WTC11 (cell line): ENCODE results near the gene ZNF506. TPM values are rescaled to one million over a fixed set of nuclear protein-coding genes. Genes with fewer than 3 reads are reported as not detected.

ENCODE experiments used
- CBFB ChIP-seq: sonication (generic); formaldehyde crosslinking; IDR thresholded peaks from 2 replicates; pipeline ENCODE4 v1.8.1; 2022; ENCODE audit warnings: mild to moderate bottlenecking, low read depth, missing genetic modification reagents
- CREB1 ChIP-seq: sonication (generic); formaldehyde crosslinking; IDR thresholded peaks from 2 replicates; pipeline ENCODE4 v1.8.0; 2023; ENCODE audit warnings: mild to moderate bottlenecking, missing genetic modification reagents
- FOXK1 ChIP-seq: sonication (generic); formaldehyde crosslinking; IDR thresholded peaks from 2 replicates; pipeline ENCODE4 v1.8.0; 2022; ENCODE audit warnings: mild to moderate bottlenecking, moderate library complexity, missing genetic modification reagents
- GRHL2 ChIP-seq: fragments of 250-450 bp; sonication (Bioruptor Pico); IDR thresholded peaks from 2 replicates; pipeline ENCODE4 v1.8.0; 2022; ENCODE audit warnings: mild to moderate bottlenecking, moderate library complexity; ENCODE audit not compliant: insufficient replicate concordance, severe bottlenecking
- MLX ChIP-seq: sonication (generic); formaldehyde crosslinking; IDR thresholded peaks from 2 replicates; pipeline ENCODE4 v1.8.1; 2023; ENCODE audit warnings: mild to moderate bottlenecking, missing genetic modification reagents, moderate library complexity
- PRDM15 ChIP-seq: sonication (generic); formaldehyde crosslinking; IDR thresholded peaks from 2 replicates; pipeline ENCODE4 v1.8.0; 2022; ENCODE audit warnings: missing genetic modification reagents
- PRRX2 ChIP-seq: fragments of 250-450 bp; sonication (Bioruptor Pico); IDR thresholded peaks from 2 replicates; pipeline ENCODE4 v1.8.0; 2021; ENCODE audit warnings: mild to moderate bottlenecking
- RELA ChIP-seq: sonication (generic); formaldehyde crosslinking; IDR thresholded peaks from 2 replicates; pipeline ENCODE4 v1.8.1; 2022; ENCODE audit warnings: missing genetic modification reagents, mild to moderate bottlenecking, borderline replicate concordance
- SP1 ChIP-seq: sonication (generic); formaldehyde crosslinking; conservative IDR thresholded peaks from 2 replicates; pipeline ENCODE4 v1.8.1; 2022; ENCODE audit warnings: missing genetic modification reagents
- ZNF121 ChIP-seq: sonication (generic); formaldehyde crosslinking; IDR thresholded peaks from 2 replicates; pipeline ENCODE4 v1.8.0; 2023; ENCODE audit warnings: missing genetic modification reagents
- ZNF671 ChIP-seq: fragments of 250-450 bp; sonication (Bioruptor Pico); IDR thresholded peaks from 2 replicates; pipeline ENCODE4 v1.8.0; 2021; ENCODE audit warnings: mild to moderate bottlenecking
- total RNA-seq: library from RNA; stranded (reverse); gene quantifications from 3 replicates; pipeline ENCODE4 v1.2.3, GENCODE V29; 2021
- TF ChIP-seq, protein P1 (sequence below): sonication (generic); formaldehyde crosslinking; conservative IDR thresholded peaks from 2 replicates; pipeline ENCODE4 v1.8.1; 2023; ENCODE audit warnings: mild to moderate bottlenecking, low read depth, missing genetic modification reagents, moderate library complexity
- TF ChIP-seq, protein P2 (sequence below): sonication (generic); formaldehyde crosslinking; IDR thresholded peaks from 2 replicates; pipeline ENCODE4 v1.8.1; 2023; ENCODE audit warnings: mild to moderate bottlenecking, missing genetic modification reagents, borderline replicate concordance
- TF ChIP-seq, protein P3 (sequence below): sonication (generic); formaldehyde crosslinking; IDR thresholded peaks from 2 replicates; pipeline ENCODE4 v1.8.1; 2022; ENCODE audit warnings: low read depth, missing genetic modification reagents, borderline replicate concordance
- TF ChIP-seq, protein P4 (sequence below): sonication (generic); formaldehyde crosslinking; IDR thresholded peaks from 2 replicates; pipeline ENCODE4 v1.8.1; 2023; ENCODE audit warnings: mild to moderate bottlenecking, moderate library complexity, missing genetic modification reagents
- TF ChIP-seq, protein P5 (sequence below): sonication (generic); formaldehyde crosslinking; IDR thresholded peaks from 2 replicates; pipeline ENCODE4 v1.8.0; 2022; ENCODE audit warnings: mild to moderate bottlenecking, missing genetic modification reagents
- TF ChIP-seq, protein P6 (sequence below): sonication (generic); formaldehyde crosslinking; IDR thresholded peaks from 2 replicates; pipeline ENCODE4 v1.8.0; 2022; ENCODE audit warnings: mild to moderate bottlenecking, missing genetic modification reagents

ZNF506 gene
- total RNA-seq, 1 experiment from 2014 or later, result 20.8 TPM

DNA sequence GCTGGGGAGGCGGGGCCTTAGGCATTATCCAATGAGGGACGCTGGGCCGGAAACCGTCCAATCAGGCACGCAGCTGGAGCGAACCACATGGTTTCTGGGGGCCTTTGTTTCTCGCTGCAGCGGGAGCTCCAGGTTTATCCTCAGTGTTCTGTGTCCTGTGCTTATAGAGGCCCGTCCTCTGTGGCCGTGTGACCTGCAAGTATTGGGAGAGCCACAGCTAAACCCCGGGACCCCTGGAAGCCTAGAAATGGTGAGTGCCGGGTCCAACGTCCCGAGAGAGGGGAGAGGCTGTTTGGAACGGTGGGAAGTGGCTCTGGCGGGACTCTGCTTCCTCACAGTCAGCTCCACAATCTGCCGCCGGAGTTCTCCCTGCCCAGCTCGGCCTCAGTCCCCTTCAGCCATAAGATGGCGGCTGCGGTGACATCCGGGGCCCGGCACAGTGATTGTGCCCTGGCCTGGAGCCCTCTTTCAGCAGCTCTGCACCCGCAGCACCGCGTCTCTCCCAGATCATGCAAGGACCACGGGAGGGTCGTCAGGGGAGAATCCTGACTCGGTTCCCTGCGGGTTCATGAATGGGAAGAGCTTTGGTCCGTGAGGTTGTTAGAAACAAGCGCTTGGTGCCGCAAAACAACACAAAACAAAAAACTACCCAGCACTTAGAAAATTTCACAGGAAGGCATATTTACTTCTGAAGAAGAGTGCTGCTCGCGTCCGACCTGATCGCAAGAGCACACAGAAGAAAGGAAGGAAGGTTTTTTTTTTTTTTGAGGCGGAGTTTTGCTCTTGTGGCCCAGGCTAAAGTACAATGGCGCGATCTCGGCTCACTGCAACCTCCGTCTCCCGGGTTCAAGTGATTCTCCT lies 44.4 kb upstream of the ZNF506 start, which contains the start of gene ZNF253 (continued):
- TF ChIP-seq PRDM15 (CRISPR knock-in tag), result peak; percentile 42
- TF ChIP-seq, protein P1, sequence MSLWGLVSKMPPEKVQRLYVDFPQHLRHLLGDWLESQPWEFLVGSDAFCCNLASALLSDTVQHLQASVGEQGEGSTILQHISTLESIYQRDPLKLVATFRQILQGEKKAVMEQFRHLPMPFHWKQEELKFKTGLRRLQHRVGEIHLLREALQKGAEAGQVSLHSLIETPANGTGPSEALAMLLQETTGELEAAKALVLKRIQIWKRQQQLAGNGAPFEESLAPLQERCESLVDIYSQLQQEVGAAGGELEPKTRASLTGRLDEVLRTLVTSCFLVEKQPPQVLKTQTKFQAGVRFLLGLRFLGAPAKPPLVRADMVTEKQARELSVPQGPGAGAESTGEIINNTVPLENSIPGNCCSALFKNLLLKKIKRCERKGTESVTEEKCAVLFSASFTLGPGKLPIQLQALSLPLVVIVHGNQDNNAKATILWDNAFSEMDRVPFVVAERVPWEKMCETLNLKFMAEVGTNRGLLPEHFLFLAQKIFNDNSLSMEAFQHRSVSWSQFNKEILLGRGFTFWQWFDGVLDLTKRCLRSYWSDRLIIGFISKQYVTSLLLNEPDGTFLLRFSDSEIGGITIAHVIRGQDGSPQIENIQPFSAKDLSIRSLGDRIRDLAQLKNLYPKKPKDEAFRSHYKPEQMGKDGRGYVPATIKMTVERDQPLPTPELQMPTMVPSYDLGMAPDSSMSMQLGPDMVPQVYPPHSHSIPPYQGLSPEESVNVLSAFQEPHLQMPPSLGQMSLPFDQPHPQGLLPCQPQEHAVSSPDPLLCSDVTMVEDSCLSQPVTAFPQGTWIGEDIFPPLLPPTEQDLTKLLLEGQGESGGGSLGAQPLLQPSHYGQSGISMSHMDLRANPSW (CRISPR knock-in tag), result no peak
- TF ChIP-seq, protein P2, sequence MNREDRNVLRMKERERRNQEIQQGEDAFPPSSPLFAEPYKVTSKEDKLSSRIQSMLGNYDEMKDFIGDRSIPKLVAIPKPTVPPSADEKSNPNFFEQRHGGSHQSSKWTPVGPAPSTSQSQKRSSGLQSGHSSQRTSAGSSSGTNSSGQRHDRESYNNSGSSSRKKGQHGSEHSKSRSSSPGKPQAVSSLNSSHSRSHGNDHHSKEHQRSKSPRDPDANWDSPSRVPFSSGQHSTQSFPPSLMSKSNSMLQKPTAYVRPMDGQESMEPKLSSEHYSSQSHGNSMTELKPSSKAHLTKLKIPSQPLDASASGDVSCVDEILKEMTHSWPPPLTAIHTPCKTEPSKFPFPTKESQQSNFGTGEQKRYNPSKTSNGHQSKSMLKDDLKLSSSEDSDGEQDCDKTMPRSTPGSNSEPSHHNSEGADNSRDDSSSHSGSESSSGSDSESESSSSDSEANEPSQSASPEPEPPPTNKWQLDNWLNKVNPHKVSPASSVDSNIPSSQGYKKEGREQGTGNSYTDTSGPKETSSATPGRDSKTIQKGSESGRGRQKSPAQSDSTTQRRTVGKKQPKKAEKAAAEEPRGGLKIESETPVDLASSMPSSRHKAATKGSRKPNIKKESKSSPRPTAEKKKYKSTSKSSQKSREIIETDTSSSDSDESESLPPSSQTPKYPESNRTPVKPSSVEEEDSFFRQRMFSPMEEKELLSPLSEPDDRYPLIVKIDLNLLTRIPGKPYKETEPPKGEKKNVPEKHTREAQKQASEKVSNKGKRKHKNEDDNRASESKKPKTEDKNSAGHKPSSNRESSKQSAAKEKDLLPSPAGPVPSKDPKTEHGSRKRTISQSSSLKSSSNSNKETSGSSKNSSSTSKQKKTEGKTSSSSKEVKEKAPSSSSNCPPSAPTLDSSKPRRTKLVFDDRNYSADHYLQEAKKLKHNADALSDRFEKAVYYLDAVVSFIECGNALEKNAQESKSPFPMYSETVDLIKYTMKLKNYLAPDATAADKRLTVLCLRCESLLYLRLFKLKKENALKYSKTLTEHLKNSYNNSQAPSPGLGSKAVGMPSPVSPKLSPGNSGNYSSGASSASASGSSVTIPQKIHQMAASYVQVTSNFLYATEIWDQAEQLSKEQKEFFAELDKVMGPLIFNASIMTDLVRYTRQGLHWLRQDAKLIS, result no peak
- TF ChIP-seq, protein P3, sequence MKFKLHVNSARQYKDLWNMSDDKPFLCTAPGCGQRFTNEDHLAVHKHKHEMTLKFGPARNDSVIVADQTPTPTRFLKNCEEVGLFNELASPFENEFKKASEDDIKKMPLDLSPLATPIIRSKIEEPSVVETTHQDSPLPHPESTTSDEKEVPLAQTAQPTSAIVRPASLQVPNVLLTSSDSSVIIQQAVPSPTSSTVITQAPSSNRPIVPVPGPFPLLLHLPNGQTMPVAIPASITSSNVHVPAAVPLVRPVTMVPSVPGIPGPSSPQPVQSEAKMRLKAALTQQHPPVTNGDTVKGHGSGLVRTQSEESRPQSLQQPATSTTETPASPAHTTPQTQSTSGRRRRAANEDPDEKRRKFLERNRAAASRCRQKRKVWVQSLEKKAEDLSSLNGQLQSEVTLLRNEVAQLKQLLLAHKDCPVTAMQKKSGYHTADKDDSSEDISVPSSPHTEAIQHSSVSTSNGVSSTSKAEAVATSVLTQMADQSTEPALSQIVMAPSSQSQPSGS, result no peak
- 0 out of 2 replicates have a peak, but pooled peaks have one; percentile 2 for TF ChIP-seq ZNF121 (CRISPR knock-in tag)
- TF ChIP-seq FOXK1, result peak; percentile 56; the same call in 1 of the 2 replicates
- TF ChIP-seq, protein P4, sequence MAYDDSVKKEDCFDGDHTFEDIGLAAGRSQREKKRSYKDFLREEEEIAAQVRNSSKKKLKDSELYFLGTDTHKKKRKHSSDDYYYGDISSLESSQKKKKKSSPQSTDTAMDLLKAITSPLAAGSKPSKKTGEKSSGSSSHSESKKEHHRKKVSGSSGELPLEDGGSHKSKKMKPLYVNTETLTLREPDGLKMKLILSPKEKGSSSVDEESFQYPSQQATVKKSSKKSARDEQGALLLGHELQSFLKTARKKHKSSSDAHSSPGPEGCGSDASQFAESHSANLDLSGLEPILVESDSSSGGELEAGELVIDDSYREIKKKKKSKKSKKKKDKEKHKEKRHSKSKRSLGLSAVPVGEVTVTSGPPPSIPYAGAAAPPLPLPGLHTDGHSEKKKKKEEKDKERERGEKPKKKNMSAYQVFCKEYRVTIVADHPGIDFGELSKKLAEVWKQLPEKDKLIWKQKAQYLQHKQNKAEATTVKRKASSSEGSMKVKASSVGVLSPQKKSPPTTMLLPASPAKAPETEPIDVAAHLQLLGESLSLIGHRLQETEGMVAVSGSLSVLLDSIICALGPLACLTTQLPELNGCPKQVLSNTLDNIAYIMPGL (CRISPR knock-in tag), result no peak
- TF ChIP-seq CREB1 (CRISPR knock-in tag), result peak; percentile 44; the same call in 1 of the 2 replicates
- TF ChIP-seq GRHL2, result no peak
- no peak for TF ChIP-seq CBFB (CRISPR knock-in tag)
- TF ChIP-seq SP1 (CRISPR knock-in tag), result no peak; the same call in none of the 2 replicates
- no peak for TF ChIP-seq RELA (CRISPR knock-in tag)
- TF ChIP-seq ZNF671 (CRISPR knock-in tag), result no peak
- 0 out of 2 replicates have a peak, but pooled peaks have one; percentile 19 for TF ChIP-seq PRRX2 (CRISPR knock-in tag)
- TF ChIP-seq, protein P5, sequence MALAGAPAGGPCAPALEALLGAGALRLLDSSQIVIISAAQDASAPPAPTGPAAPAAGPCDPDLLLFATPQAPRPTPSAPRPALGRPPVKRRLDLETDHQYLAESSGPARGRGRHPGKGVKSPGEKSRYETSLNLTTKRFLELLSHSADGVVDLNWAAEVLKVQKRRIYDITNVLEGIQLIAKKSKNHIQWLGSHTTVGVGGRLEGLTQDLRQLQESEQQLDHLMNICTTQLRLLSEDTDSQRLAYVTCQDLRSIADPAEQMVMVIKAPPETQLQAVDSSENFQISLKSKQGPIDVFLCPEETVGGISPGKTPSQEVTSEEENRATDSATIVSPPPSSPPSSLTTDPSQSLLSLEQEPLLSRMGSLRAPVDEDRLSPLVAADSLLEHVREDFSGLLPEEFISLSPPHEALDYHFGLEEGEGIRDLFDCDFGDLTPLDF (CRISPR knock-in tag), result no peak; the same call in 1 of the 2 replicates
- TF ChIP-seq, protein P6, sequence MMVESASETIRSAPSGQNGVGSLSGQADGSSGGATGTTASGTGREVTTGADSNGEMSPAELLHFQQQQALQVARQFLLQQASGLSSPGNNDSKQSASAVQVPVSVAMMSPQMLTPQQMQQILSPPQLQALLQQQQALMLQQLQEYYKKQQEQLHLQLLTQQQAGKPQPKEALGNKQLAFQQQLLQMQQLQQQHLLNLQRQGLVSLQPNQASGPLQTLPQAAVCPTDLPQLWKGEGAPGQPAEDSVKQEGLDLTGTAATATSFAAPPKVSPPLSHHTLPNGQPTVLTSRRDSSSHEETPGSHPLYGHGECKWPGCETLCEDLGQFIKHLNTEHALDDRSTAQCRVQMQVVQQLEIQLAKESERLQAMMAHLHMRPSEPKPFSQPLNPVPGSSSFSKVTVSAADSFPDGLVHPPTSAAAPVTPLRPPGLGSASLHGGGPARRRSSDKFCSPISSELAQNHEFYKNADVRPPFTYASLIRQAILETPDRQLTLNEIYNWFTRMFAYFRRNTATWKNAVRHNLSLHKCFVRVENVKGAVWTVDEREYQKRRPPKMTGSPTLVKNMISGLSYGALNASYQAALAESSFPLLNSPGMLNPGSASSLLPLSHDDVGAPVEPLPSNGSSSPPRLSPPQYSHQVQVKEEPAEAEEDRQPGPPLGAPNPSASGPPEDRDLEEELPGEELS, result peak; percentile 82
- no peak for TF ChIP-seq MLX
